GM19351 (cell line): ENCODE data around the gene TIMM44.
"Not testable (repeated sequence)": the region's sequence is repeated elsewhere in the genome, so short reads cannot be mapped to it uniquely, and the experiment has no call there.

ENCODE experiments used
- ATAC-seq: cut with Tn5 transposase; IDR thresholded peaks from one replicate; pipeline ENCODE4 v1.9.1; 2021; ENCODE audit warnings: mild to moderate bottlenecking, moderate library complexity; ENCODE audit not compliant: unreplicated experiment

Gene TIMM44

GRCh38 chr19:7926021-7926726, 17.3 kb downstream of the TIMM44 start, which contains the start of gene CTXN1:
CTXN1 (minus strand) TSS chr19:7926135; CDS start chr19:7925538, 597 bp downstream.
- ATAC-seq, result no peak

DNA sequence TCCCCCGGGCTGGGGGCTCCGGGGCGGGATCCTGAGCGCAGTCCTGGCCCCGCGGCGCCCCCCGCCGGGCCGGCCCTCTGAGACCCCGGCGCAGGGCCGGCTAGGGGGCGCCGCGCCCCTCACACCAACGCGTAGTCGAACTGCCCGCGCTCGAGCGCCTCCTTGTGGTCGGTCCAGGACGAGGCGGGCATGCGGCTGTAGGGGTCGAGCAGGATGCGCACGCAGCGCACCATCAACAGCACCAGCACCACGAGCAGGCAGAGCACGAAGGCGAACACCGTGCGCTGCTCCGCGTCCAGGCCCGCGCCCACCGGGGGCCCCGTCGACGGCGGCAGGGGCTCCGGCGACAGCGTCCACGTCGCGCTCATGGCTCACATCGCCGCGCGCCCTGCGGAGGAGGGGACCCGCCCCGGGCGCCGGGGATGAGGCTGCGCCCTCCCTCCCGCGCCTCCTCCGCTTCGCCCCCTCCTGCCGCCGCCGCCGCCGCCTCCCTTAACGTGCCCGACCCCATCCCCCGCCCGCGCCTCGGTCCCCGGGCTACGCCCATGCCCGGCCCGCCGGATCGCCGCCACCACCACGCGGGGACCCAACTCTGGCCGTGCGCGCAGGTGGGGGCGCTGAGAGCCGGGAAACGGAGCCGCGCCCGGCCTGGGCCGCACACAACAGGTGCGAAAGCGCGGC, 18.2 kb downstream of the TIMM44 start:
- ATAC-seq, result peak; percentile 32

- ATAC-seq, result no peak
Observed at GRCh38 chr19:7924651-7925170, 18.8 kb downstream of the TIMM44 start.

- ATAC-seq, result no peak
Observed at GRCh38 chr19:7924241-7924640, 19.2 kb downstream of the TIMM44 start.

GRCh38 chr19:7923295-7924191, 19.9 kb downstream of the TIMM44 start:
- no peak for ATAC-seq

- ATAC-seq, result no peak
Observed at GRCh38 chr19:7922836-7923195, 20.6 kb downstream of the TIMM44 start.

DNA sequence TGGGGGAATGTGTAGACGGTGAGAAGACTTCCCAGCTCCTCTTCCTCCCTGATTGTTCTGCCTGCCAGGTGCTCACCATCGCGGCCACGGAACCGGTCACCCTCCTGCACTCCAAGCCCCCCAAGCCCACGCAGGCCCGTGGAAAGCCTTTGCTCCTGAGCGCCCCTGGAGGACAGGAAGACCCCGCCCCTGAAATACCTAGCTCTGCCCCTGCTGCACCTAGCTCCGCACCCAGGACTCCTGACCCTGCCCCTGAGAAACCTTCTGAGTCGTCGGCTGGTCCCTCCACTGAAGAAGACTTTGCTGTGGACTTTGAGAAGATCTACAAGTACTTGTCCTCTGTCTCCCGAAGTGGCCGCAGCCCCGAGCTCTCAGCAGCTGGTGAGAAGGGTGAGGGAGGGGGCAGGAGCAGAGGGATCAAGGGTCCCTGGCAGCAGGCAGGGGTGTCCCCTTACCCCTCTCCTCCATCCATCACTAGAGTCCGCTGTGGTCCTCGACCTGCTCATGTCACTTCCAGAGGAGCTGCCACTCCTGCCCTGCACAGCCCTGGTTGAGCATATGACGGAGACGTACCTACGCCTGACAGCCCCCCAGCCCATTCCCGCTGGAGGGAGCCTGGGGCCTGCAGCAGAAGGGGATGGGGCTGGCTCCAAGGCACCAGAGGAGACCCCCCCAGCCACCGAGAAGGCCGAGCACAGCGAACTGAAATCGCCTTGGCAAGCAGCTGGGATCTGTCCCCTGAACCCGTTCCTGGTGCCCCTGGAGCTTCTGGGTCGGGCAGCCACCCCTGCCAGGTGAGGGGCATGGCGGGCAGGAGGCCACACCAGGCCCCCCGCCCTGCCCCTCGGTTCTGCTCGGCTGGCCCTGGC, 21.3 kb downstream of the TIMM44 start:
- ATAC-seq, result no peak

GRCh38 chr19:7921302-7921966, 22.0 kb downstream of the TIMM44 start:
- no peak for ATAC-seq

DNA sequence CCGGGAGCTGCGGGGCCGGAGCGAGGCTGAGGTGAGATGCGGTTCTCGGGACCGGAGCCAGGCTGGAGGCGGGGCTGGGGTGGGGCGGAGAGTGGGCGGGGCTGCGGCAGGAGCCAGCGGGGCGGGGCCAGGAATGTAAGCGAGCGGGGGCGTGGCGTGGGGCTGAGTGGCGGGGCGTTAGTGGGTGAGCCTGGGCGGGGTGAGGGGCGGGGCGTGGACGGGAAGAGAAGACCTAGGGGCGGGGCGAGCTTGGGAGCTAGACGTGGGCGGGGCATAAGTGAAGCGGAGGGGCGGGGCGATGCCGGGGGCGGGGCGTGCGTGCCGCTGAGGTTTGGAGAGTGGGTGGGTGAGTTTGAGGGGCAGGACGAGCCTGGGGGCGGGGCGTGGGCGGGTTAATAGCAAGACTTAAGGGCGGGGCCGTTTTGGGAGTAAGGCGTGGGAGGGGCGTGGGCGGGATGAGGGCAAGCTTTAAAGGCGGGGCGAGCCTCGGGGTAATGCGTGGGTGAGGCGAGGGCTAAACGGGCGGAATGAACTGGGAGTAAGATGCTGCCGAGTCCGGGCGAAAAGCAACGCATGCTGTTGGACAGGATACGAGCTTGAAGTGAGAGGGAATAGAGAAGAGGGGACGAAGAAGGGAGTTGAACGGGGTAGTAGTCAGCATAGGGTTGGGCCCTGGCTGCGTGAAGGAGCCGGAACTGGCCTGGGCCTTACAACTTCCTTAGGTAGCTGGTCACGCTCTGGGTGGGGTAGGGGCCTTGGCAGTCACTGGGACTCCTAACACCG, 22.8 kb downstream of the TIMM44 start:
- ATAC-seq, result peak; percentile 38

DNA sequence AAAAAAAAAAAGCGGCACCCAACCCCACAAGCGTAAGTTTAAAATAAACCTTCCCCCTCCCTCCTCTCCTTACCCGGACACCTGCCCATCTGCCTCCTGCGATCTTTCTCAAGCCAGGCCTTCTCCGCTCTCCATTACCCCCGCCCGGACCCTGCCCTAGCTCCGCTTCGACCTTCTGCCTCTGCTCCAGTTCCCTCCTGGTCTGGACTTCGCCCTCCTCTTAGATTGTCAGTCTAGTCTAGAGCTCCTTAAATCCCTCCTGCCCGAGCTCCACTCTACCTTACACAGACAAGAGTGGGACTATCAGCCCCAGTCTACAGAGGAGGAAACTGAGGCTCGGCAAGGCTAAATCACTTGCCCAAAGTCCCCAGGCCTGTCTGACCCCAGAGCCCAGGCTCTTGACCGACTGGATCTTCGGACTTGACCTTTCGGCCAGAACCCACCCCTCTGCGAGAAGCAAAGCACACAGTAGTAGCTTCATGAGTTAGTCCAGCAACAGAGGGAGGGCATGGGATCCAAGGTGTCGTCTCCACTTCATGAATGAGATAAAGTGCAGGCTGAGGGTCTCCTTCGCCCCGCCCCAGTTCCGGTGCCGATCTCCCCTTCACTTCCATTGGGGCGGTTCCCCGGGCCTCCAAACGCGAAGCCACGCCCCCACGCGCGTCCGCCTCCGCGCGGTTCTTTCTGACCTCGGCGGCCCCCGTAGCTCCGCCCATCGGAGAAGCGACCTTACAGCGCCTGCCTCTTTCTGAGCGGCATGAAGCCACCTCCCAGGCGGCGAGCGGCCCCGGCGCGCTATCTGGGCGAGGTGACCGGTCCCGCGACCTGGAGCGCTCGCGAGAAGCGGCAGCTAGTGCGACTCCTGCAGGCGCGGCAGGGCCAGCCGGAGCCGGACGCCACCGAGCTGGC, 23.6 kb downstream of the TIMM44 start, which contains the start of gene SNAPC2:
TSS of gene SNAPC2 (plus strand) at position 729 of the 909 bp plus-strand sequence. CDS start at position 758, 29 bp downstream.
- peak; percentile 54 for ATAC-seq

DNA sequence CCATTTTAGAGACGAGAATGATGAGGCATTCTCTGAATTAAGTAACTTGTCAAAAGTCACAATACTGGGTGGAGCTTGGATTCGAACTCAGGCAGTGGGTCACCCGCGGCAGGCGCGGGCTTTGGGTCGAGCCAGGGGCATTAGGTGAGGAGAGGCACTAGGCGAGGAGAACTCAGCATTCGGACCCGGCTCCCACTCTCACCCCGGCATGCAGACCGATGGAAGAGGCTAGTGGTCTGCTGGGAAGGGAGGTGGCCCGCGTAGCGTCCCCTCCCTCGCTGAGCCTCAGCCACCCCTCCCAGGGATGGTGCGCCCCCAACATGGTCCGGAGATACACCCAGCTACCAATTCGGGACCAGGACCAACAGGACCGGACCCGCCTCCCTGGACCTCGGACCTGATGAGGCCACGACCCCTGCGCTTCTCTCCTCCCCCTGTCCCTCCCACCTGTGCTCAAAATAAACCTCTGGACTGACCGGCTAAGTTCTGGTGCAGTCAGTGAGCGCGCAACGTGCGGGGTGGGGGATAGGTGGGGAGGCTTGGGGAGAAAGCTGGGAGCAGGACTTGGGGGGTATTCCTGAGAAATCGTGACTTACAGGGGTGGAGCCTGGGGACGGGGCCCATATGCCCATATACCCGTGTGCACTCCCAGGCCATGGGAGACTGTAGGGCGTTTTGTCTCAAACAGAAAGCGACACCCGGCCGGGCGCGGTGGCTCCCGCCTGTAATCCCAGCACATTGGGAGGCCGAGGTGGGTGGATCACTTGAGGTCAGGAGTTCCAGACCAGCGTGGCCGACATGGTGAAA, 24.6 kb downstream of the TIMM44 start:
- ATAC-seq, result no peak

- ATAC-seq, result not testable (repeated sequence)
Observed at GRCh38 chr19:7918062-7918614, 25.3 kb downstream of the TIMM44 start.

GRCh38 chr19:7917267-7918061, 26.0 kb downstream of the TIMM44 start:
- no peak for ATAC-seq

DNA sequence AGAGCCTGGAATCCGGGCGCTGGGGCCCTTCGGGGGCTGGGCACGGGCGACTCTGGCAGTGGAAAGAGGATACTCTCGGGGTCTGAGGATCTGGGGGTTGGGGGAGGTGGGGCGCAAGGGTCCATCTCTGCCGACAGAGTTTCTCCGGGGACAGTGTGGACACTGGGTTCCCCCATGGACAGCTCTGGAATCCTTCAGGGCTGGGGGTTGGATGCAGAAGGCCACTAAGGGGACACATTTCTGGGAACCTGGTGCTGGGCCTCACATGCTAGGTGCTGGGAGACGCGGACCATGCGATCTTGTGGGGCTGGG, 26.6 kb downstream of the TIMM44 start:
- no peak for ATAC-seq

DNA sequence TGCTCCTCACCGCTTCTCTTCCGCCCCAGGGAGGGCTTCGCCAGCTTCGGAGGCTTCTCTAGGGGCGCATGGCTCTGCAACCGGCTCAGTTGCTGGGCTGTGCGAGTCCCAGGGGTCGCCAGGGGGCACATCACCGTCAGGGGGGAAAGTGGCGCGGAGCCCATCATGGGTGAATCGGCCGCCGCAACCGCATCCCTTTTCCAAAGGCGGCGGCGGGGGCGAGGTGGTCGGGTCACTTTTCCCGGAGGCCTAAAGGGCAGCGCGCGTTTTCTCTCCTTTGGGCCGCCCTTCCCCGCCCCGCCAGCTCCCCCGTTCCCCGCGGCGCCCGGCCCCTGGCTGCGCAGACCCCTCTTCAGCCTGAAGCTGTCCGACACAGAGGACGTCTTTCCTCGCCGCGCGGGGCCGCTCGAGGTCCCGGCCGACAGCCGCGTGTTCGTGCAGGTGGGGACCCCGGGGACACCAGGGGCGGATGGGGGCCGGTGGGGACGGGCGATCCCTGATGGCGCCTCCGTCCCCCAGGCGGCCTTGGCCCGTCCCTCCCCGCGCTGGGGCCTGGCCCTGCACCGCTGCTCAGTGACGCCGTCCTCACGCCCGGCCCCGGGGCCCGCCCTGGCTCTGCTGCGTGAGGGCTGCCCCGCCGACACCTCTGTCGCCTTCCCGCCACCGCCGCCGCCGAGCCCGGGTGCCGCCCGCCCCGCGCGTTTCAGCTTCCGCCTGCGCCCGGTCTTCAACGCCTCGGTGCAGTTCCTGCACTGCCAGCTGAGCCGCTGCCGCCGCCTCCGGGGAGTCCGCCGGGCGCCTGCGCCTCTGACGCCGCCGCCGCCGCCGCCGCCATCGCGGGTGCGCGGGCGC, 27.1 kb downstream of the TIMM44 start:
- ATAC-seq, result no peak
